HL-60 (cell line): ENCODE results near the gene BRSK1.

ENCODE experiments used
- DNase-seq, 2 experiments: peaks; one replicate each; pipeline ENCODE4 v3.0.0-alpha.2; 2010 to 2020; ENCODE audit warnings: low read depth in 1 of 2, low spot score in 1 of 2
- H3K27ac ChIP-seq: fragments of 250-450 bp; sonication (Bioruptor Pico); replicated peaks from 2 replicates; pipeline ENCODE4 v1.5.1; 2020; ENCODE audit warnings: mild to moderate bottlenecking, moderate library complexity
- H3K27me3 ChIP-seq: fragments of 250-450 bp; sonication (Bioruptor Pico); 2 replicates; pipeline ENCODE4 v1.5.1; 2021; ENCODE audit warnings: mild to moderate bottlenecking, moderate library complexity; ENCODE audit not compliant: insufficient read depth, poor library complexity, severe bottlenecking
- H3K4me3 ChIP-seq: replicated peaks from 2 replicates; pipeline ENCODE4 v1.5.1; 2011; ENCODE audit warnings: mild to moderate bottlenecking, control low read depth, low read length; ENCODE audit not compliant: insufficient read depth
- GABPA ChIP-seq: IDR thresholded peaks from 2 replicates; pipeline ENCODE4 v1.6.1; 2012; ENCODE audit warnings: low read depth
- POLR2AphosphoS5 ChIP-seq: IDR thresholded peaks from 2 replicates; pipeline ENCODE4 v1.6.1; 2012; ENCODE audit warnings: low read depth
- SPI1 ChIP-seq: IDR thresholded peaks from 2 replicates; pipeline ENCODE4 v1.6.1; 2012; ENCODE audit warnings: low read depth, mild to moderate bottlenecking, borderline replicate concordance
- TF ChIP-seq, protein P1 (sequence below): IDR thresholded peaks from one replicate; pipeline ENCODE4 v1.5.1; 2011; ENCODE audit warnings: low read length, control low read depth, inconsistent platforms; ENCODE audit not compliant: insufficient read depth
- TF ChIP-seq, protein P2 (sequence below): IDR thresholded peaks from 2 replicates; pipeline ENCODE4 v1.6.1; 2012; ENCODE audit warnings: low read depth; ENCODE audit not compliant: insufficient replicate concordance

The BRSK1 gene

DNA sequence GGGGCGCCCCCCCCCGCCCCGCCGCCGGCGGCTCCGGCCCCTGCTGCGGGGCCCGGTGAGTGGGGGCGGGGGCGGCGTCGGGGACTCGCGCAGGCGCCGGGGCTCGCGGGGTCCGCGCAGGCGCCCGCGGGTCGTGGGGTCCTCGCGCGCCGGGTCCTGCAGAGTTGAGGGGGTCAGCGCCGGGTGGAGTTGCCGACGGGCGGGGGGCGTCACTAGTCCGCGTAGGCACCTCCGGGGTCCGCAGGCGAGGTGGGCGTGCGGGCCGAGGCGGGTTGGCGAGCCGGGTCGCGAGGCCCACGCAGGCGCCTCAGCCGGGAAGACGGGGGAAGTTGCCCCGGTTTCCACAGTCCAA, 25.3 kb upstream of the BRSK1 start:
- peak overlapping the region; percentile 98 for H3K27ac ChIP-seq
- peak overlapping the region; percentile 75 for H3K4me3 ChIP-seq
- DNase-seq, result no peak
- no peaks in the 10 kb centered on the region for H3K27me3 ChIP-seq
- TF ChIP-seq, protein P1, sequence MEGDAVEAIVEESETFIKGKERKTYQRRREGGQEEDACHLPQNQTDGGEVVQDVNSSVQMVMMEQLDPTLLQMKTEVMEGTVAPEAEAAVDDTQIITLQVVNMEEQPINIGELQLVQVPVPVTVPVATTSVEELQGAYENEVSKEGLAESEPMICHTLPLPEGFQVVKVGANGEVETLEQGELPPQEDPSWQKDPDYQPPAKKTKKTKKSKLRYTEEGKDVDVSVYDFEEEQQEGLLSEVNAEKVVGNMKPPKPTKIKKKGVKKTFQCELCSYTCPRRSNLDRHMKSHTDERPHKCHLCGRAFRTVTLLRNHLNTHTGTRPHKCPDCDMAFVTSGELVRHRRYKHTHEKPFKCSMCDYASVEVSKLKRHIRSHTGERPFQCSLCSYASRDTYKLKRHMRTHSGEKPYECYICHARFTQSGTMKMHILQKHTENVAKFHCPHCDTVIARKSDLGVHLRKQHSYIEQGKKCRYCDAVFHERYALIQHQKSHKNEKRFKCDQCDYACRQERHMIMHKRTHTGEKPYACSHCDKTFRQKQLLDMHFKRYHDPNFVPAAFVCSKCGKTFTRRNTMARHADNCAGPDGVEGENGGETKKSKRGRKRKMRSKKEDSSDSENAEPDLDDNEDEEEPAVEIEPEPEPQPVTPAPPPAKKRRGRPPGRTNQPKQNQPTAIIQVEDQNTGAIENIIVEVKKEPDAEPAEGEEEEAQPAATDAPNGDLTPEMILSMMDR, result no peak
- no peak for TF ChIP-seq SPI1
- TF ChIP-seq GABPA, result no peak
- TF ChIP-seq, protein P2, sequence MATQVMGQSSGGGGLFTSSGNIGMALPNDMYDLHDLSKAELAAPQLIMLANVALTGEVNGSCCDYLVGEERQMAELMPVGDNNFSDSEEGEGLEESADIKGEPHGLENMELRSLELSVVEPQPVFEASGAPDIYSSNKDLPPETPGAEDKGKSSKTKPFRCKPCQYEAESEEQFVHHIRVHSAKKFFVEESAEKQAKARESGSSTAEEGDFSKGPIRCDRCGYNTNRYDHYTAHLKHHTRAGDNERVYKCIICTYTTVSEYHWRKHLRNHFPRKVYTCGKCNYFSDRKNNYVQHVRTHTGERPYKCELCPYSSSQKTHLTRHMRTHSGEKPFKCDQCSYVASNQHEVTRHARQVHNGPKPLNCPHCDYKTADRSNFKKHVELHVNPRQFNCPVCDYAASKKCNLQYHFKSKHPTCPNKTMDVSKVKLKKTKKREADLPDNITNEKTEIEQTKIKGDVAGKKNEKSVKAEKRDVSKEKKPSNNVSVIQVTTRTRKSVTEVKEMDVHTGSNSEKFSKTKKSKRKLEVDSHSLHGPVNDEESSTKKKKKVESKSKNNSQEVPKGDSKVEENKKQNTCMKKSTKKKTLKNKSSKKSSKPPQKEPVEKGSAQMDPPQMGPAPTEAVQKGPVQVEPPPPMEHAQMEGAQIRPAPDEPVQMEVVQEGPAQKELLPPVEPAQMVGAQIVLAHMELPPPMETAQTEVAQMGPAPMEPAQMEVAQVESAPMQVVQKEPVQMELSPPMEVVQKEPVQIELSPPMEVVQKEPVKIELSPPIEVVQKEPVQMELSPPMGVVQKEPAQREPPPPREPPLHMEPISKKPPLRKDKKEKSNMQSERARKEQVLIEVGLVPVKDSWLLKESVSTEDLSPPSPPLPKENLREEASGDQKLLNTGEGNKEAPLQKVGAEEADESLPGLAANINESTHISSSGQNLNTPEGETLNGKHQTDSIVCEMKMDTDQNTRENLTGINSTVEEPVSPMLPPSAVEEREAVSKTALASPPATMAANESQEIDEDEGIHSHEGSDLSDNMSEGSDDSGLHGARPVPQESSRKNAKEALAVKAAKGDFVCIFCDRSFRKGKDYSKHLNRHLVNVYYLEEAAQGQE, result no peak
- TF ChIP-seq POLR2AphosphoS5, result no peak

DNA sequence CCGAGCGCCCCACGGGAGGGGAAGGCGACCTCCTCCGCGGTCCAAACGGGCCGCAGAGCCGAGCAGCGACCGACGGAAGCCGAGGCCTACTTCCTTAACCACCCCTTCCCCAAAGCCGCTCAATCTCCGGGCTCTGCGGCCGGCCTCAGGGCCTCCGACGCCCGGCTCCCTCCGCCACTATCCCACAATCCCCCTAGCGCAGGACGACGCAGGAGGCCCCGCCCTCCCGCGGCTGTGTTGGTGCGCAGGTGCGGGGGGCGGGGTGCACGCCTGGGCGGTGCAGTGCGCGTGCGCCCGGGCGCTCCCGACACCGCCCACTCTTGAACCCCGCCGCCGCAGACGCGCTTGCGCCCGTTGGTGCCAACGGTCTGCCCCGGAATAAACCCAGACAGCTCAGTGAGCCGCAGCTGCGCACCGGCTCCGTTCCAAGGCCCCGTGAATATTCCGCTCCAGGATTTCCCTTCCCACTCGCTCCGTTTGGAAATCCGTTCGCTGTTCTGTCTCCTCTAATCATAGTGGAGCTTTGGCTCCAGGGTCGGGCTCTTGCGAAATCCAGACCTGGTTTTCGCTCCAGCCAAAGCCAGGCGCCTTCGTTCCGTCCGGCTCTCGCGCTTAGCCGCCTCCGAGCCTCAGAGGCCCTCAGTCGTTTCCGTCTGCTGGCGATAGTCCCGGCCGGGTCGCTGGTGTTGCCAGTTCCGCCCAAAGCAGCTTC, 24.8 kb upstream of the BRSK1 start, which contains the start of gene PPP6R1:
Gene PPP6R1, minus strand, starts transcription at position 190 of the 712 bp plus-strand sequence. CDS start 11,914 bp downstream, outside the sequence.
- DNase-seq, result peak; percentile 99
- TF ChIP-seq, protein P2, result peak; percentile 67
- TF ChIP-seq GABPA, result peak; percentile 65
- TF ChIP-seq POLR2AphosphoS5, result peak; percentile 92
- TF ChIP-seq, protein P1, result no peak
- TF ChIP-seq SPI1, result no peak; the same call in 1 of the 2 replicates
- Histone ChIP-seq H3K27ac (peak within 1 kb of the TSS; percentile 98), H3K4me3 (peak within 1 kb of the TSS; percentile 75), H3K27me3 (no peaks in the 10 kb centered on the region)

DNA sequence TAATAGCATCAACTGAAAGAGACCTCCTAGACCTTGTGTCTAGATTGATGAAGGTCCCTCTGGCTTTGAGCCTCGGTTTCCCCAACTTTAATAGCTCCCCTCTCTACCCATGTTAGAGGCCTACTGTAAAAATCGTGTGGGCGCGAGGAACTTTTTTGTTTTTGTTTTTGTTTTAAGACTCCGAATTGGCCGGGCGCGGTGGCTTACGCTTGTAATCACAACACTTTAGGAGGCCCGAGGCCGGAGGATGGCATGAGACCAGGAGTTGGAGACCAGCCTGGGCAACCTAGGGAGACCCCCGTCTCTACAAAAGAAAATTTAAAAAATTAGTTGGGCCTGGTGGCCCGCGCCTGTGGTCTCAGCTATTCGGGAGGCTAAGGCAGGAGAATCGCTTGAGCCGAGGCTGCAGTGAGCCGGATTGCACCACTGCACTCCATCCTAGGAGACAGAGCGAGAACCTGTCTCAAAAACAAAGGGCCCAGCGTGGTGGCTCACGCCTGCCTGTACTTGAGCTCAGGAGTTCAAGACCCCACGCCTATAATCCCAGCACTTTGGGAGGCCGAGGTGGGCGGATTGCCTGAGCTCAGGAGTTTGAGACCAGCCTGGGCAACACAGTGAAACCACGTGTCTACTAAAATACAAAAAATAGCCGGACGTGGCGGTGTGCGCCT, 24.1 kb upstream of the BRSK1 start:
- peak overlapping the region; percentile 98 for H3K27ac ChIP-seq
- peak in 1 of 2 experiments; percentile 20 for DNase-seq
- no peaks in the 10 kb centered on the region for H3K27me3 ChIP-seq
- 0 out of 2 replicates have a peak, but pooled peaks have one; percentile 19 for TF ChIP-seq GABPA
- TF ChIP-seq, protein P1, result no peak
- H3K4me3 ChIP-seq, result peak overlapping the region; percentile 35
